AG09309 (cell line): ENCODE measurements around the gene ANKRD18A.

ENCODE experiments used
- DNase-seq: peaks from one replicate; pipeline ENCODE4 v3.0.0-alpha.2; 2010; ENCODE audit warnings: low read depth
- H3K4me3 ChIP-seq: 2 replicates; pipeline ENCODE4 v1.5.1; 2011; ENCODE audit warnings: mild to moderate bottlenecking, low read depth, low read length, moderate library complexity; ENCODE audit not compliant: control insufficient read depth
- CTCF ChIP-seq: IDR thresholded peaks from 2 replicates; pipeline ENCODE4 v1.5.1; 2011; ENCODE audit warnings: mild to moderate bottlenecking, low read depth, low read length, inconsistent platforms; ENCODE audit not compliant: insufficient read depth, control insufficient read depth; ENCODE audit errors: missing control alignments

The ANKRD18A gene

DNA sequence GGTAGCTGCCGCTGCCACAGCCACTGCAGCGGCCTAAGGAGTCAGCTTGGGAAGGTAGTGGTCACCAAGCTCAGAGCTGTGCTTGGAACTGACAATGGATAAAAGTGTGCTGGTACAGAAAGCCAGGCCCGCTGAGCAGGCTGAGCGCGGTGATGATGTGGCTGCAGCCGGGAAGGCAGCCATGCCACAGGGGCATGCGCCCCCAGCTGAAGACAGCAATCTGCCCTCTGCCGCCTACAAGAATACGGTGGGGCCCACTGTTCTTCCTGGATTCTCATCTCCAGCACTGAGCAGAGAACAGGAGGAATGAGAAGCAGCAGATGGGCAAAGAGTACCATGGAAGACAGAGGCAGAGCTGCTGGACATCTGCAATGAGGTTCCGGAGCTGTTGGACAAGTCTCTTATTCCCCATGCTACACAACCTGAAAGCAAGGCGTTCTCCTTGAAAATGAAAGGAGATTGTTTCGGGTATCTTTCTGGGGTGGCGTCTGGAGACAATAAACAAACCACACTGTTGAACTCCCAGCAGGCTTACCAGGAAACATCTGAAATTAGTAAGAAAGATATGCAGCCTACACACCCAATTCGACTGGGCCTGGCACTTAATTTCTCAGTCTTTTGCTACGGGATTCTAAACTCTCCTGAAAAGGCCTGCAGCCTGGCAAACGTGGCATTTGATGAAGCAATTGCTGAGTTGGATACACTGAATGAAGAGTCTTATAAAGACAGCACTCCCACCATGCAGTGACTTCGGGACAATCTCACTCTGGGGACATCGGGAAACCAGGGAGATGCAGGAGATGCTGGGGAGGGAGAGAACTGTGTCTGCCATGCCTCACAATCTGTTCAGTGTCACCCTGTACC lies 22.8 kb upstream of the ANKRD18A start:
- DNase-seq, result no peak

GRCh38 chr9:38641985-38642864 lies 21.8 kb upstream of the ANKRD18A start:
- no peak for DNase-seq
- no peak overlapping the region for H3K4me3 ChIP-seq
- peak; percentile 16 for TF ChIP-seq CTCF

More for the DNA sequence above, 22.8 kb upstream of the ANKRD18A start:
- TF ChIP-seq CTCF, result no peak
- H3K4me3 ChIP-seq, result no peak overlapping the region

DNA sequence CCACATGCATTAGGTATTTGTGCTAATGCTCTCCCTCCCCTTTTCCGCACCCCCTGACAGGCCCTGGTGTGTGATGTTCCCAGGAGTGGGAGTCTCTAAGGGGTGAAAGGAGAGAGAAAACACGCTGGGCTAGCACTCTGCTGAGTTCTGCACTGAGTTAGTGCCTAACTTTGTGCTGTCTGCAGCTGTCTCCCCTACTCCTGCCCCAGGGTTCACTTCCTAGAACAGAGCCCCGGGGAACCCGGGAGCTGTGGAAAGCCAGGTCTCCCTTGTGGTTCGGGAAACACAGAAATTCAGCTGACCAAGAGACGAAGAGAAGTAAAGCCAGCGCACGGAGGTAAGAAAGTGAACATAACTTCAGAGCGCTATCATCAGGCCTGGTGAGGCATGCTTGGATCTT lies 20.7 kb upstream of the ANKRD18A start:
- DNase-seq, result no peak
- TF ChIP-seq CTCF, result no peak
- H3K4me3 ChIP-seq, result no peak overlapping the region

DNA sequence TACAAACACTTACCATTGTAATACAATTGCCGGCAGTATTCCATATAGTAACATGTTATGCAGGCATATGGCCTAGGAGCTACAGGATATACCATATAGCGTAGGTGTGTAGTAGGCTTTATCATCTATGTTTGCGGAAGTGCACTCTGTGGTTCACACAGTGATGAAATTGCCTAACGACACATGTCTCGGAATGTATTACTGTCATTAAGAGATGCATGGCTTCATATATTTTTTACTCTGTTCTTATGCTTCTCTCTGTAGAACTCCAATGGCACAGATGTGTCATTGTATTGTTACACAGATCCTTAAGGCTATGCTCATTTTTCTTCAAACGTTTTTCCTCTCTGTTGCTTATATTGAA lies 19.2 kb upstream of the ANKRD18A start:
- DNase-seq, result no peak
- no peak for TF ChIP-seq CTCF
- H3K4me3 ChIP-seq, result no peak overlapping the region

GRCh38 chr9:38638881-38639576 lies 18.6 kb upstream of the ANKRD18A start:
- no peak for DNase-seq
- H3K4me3 ChIP-seq, result no peak overlapping the region
- TF ChIP-seq CTCF, result no peak

DNA sequence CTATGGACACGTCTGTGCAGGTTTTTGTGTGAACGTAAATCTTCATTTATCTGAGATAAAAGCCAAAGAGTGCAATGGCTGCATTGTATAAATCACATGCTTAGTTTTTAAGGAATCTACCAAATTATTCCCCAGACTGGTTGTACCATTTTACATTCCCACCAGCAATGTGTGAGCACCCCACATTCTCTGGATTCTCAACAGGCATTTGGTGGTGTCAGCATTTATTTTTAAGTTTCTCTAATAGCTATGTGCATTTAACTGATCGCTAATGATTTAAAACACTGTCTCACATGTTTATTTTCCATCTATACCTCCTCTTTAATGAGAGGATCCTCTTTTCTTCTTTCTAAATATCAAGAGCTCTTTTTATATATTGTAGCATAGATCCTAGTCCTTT lies 13.9 kb upstream of the ANKRD18A start:
- no peak overlapping the region for H3K4me3 ChIP-seq
- no peak for TF ChIP-seq CTCF
- DNase-seq, result no peak
